D721Med (cell line): ENCODE data around the gene WFDC5.
A peak's percentile ranks its signal among the peaks of the same experiment; 100 is the strongest.

Source experiments
- DNase-seq: peaks from one replicate; pipeline ENCODE4 v3.0.0; 2011; ENCODE audit warnings: low spot score; ENCODE audit not compliant: insufficient read length
- FAIRE-seq: peaks from 2 replicates; lab custom pipeline; 2011; peaks lifted over from hg19 to GRCh38; lab: Jason Lieb, UNC
- CTCF ChIP-seq: IDR thresholded peaks from 2 replicates; pipeline ENCODE4 v1.5.1; 2012; ENCODE audit warnings: mild to moderate bottlenecking, control low read depth; ENCODE audit not compliant: insufficient read depth; ENCODE audit errors: missing control alignments

WFDC5 gene

GRCh38 chr20:45083127-45083526 lies 31.8 kb downstream of the WFDC5 start:
- no peak for TF ChIP-seq CTCF
- FAIRE-seq: no peak
- DNase-seq: no peak

GRCh38 chr20:45082468-45082867 lies 32.5 kb downstream of the WFDC5 start:
- TF ChIP-seq CTCF: no peak

GRCh38 chr20:45080867-45081624 lies 33.9 kb downstream of the WFDC5 start:
- FAIRE-seq (no peak), DNase-seq (no peak)
- peak; percentile 19 for TF ChIP-seq CTCF

More at GRCh38 chr20:45082468-45082867, 32.5 kb downstream of the WFDC5 start:
- no peak for DNase-seq
- no peak for FAIRE-seq

- no peak for TF ChIP-seq CTCF
- FAIRE-seq: no peak
- DNase-seq: no peak
Observed at GRCh38 chr20:45077559-45077958, 37.4 kb downstream of the WFDC5 start.

GRCh38 chr20:45073221-45073620 lies 41.8 kb downstream of the WFDC5 start:
- TF ChIP-seq CTCF: no peak
- DNase-seq (no peak), FAIRE-seq (no peak)

GRCh38 chr20:45072066-45072465 lies 42.9 kb downstream of the WFDC5 start:
- no peak for TF ChIP-seq CTCF
- DNase-seq: no peak
- FAIRE-seq: no peak

- FAIRE-seq (no peak), DNase-seq (no peak)
- no peak for TF ChIP-seq CTCF
Observed at GRCh38 chr20:45070932-45071632, 43.9 kb downstream of the WFDC5 start.
